Ovary (tissue), 9 donors: Measurements from ENCODE around the gene MT1H. TPM values are rescaled to one million over a fixed set of nuclear protein-coding genes. Genes with fewer than 3 reads are reported as not detected.

Experiments used
- DNase-seq, 5 donors: peaks; one replicate each; pipeline ENCODE4 v3.0.0-alpha.2; 2019 to 2020
- H3K27ac ChIP-seq, 2 donors: fragments of 200-600 bp; one replicate each; pipeline versions ENCODE4 v1.5.1 to v1.8.0; 2019 to 2022
- H3K27me3 ChIP-seq: fragments of 200-600 bp; one replicate; pipeline ENCODE4 v1.8.0; 2022
- H3K36me3 ChIP-seq: fragments of 200-600 bp; sonication (generic); one replicate; pipeline ENCODE4 v1.5.1; 2019
- H3K4me1 ChIP-seq: one replicate; pipeline ENCODE4 v1.8.1; 2013; ENCODE audit warnings: mild to moderate bottlenecking, moderate library complexity; ENCODE audit not compliant: insufficient read depth
- H3K4me3 ChIP-seq: fragments of 200-600 bp; sonication (generic); one replicate; pipeline ENCODE4 v1.5.1; 2017
- H3K9me3 ChIP-seq, 2 donors: fragments of 200-600 bp in 1 of 2; sonication (generic) in 1 of 2; one replicate each; pipeline versions ENCODE4 v1.5.1 to v1.8.1; 2013 to 2019; ENCODE audit warnings: mild to moderate bottlenecking in 1 of 2, moderate library complexity in 1 of 2
- EP300 ChIP-seq: sonication (generic); formaldehyde crosslinking; IDR thresholded peaks from one replicate; pipeline ENCODE4 v1.6.1; 2017; ENCODE audit warnings: antibody characterized with exemption
- POLR2A ChIP-seq: fragments of 450-650 bp; IDR thresholded peaks from one replicate; pipeline ENCODE4 v1.6.1; 2017; ENCODE audit warnings: antibody characterized with exemption, mild to moderate bottlenecking, moderate library complexity
- WGBS, 3 donors: extraction: QIAGEN DNeasy Blood & Tissue Kit in 1 of 3; methylation state at CpG; one replicate each; pipeline versions ENCODE4 v1.1.5 to v1.1.7; 2013 to 2017; 5-methylcytosine and 5-hydroxymethylcytosine counted together
- intact Hi-C, 4 donors: fragments of 100-400 bp; cut with DNase I; formaldehyde crosslinking; loops; one replicate each; pipeline versions ENCODE4 v1.11.0 to v1.15.1; 2022 to 2023
- polyA plus RNA-seq, 2 donors: library from polyadenylated mRNA; stranded (reverse); fragments of 200-250 nt in 1 of 2; fragments of 350-450 nt in 1 of 2; fragmentation: Illumina TruSeq in 1 of 2; extraction: RNeasy Lipid Tissue Mini Kit (QIAGEN cat#74804) in 1 of 2; gene quantifications; one replicate each; pipeline ENCODE4 v1.2.3, GENCODE V29; 2013 to 2014
- total RNA-seq, 7 donors: library from RNA; depleted of rRNA in 2 of 7; stranded (reverse); fragments of >200 nt in 2 of 7; fragmentation: NEBNext Ultra II Directional in 3 of 7; extraction: Animal tissue kit (Norgen Biotek cat#: 25700) in 3 of 7; gene quantifications; one replicate each; pipeline versions ENCODE4 v1.1.0 to v1.2.4, GENCODE V29; 2016 to 2023
- TF ChIP-seq, protein P1 (sequence below), 3 donors: fragments of 450-650 bp in 2 of 3; fragments of 200-600 bp in 1 of 3; IDR thresholded peaks; one replicate each; pipeline versions ENCODE4 v1.5.1 to v1.8.0; 2016 to 2022; ENCODE audit warnings: antibody characterized with exemption in 3 of 3, mild to moderate bottlenecking in 1 of 3
- donor health status: DM: no; HTN: no; CAD: no; lungs with moderate emphysema.
- donor health status: DM: no; HTN: no; CAD: no.
- donor health status: Bipolar disorder and iron deficiency.
- donor health status: DM: yes; HTN: yes; CAD: no.
- donor health status: DM: no; HTN: no; CAD: no.
- donor health status: DM: yes; HTN: yes; CAD: no.

The MT1H gene
- total and polyA plus RNA-seq, 9 donors: 0.79 TPM; not detected in 8

DNA sequence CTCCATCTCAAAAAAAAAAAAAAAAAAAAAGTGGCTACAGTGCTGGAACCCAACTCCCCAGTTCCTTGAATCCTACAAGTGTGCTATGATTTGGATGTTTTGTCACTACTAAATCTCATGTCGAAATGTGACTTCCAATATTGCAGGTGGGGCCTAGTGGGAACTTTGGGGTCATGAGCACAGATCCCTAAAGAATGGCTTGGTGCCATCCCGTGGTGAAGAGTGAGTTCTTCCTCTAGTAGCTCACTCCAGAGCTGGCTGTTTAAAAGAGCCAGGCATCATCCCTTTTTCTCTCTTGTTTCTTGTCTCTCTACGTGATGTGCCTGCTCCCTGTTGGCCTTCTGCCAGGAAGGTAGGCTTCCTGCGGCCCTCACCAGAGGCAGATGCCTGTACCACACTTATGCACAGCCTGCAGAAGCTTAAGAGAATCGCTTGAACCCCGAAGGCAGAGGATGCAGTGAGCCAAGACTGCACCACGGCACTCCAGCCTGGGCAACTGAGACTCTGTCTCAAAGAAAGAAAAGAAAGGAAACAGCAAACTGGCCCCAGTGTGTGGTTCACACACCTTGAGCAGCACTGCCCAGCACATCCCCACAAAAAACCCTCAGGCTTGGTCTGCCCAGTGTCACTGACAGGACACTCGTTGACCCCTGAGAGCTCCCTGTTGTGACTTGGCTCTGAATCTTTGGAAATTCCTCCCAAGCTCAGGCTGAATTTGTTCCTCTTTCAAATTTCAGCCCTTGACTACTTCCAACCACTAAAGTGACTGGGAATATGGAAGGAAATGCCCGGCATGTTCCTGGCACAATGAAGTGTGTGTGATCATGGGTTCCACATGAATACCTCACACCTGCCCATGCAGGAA lies 40.9 kb upstream of the MT1H start:
- intact Hi-C loops: loop anchor here in 1 of 4 donors (10.0 kb wide), 1 partner anchor 46 kb away; no protein-coding TSS in a partner anchor
- no peaks in the 10 kb centered on the region for H3K27me3 ChIP-seq
- H3K36me3 ChIP-seq: no peaks in the 10 kb centered on the region
- H3K4me3 ChIP-seq: no peak overlapping the region
- TF ChIP-seq EP300 (no peak), POLR2A (no peak)
- TF ChIP-seq, protein P1, sequence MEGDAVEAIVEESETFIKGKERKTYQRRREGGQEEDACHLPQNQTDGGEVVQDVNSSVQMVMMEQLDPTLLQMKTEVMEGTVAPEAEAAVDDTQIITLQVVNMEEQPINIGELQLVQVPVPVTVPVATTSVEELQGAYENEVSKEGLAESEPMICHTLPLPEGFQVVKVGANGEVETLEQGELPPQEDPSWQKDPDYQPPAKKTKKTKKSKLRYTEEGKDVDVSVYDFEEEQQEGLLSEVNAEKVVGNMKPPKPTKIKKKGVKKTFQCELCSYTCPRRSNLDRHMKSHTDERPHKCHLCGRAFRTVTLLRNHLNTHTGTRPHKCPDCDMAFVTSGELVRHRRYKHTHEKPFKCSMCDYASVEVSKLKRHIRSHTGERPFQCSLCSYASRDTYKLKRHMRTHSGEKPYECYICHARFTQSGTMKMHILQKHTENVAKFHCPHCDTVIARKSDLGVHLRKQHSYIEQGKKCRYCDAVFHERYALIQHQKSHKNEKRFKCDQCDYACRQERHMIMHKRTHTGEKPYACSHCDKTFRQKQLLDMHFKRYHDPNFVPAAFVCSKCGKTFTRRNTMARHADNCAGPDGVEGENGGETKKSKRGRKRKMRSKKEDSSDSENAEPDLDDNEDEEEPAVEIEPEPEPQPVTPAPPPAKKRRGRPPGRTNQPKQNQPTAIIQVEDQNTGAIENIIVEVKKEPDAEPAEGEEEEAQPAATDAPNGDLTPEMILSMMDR (IDR thresholded peaks at IDR 0.05): no peak
- no peak overlapping the region for H3K27ac ChIP-seq
- whole genome bisulfite sequencing, 3 donors: 66 to 75% (median 69%) methylated on average over 9 of the region's 9 CpGs
- DNase-seq: peak in 1 of 5 donors; percentile 22
- H3K9me3 ChIP-seq: no peaks in the 10 kb centered on the region
- H3K4me1 ChIP-seq: peaks cover 6% of the 10 kb centered on the region

DNA sequence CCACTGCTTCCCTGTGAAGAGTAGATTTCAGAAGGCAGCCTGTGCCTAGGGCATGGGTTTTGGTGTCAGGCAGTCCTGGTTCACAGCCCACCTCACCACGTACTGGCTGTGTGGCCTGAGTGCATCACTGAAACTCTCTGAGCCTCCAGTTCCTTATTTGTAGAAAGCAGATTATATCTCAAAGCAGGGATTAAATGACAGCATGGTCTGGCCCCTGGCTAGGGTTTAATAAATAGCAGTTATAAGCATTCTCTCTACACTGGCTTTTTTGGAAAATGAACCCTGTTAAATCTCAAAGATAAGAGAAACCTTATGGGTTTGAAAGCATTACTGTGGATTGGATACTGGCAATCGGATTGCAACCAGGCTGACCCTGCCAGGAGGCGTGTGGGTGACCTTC lies 40.1 kb upstream of the MT1H start:
- 90 to 94% (median 90%) methylated on average over 3 of the region's 3 CpGs for WGBS, 3 donors

GRCh38 chr16:56630134-56630533 lies 39.5 kb upstream of the MT1H start:
- H3K9me3 ChIP-seq: no peaks in the 10 kb centered on the region
- peaks cover 6% of the 10 kb centered on the region for H3K4me1 ChIP-seq
- intact Hi-C loops: no loop called here
- no peak overlapping the region for H3K27ac ChIP-seq
- DNase-seq: no peak
- H3K4me3 ChIP-seq: no peak overlapping the region
- TF ChIP-seq, protein P1 (IDR thresholded peaks at IDR 0.05): no peak
- TF ChIP-seq EP300 (no peak), POLR2A (no peak)
- no peaks in the 10 kb centered on the region for H3K36me3 ChIP-seq
- no peaks in the 10 kb centered on the region for H3K27me3 ChIP-seq
- 71 to 89% (median 76%) methylated on average over 3 of the region's 3 CpGs for WGBS, 3 donors

More for the DNA sequence above, 40.1 kb upstream of the MT1H start:
- TF ChIP-seq EP300: no peak
- TF ChIP-seq, protein P1 (IDR thresholded peaks at IDR 0.05): no peak
- no peak for TF ChIP-seq POLR2A
- Histone ChIP-seq H3K9me3 (no peaks in the 10 kb centered on the region), H3K4me3 (no peak overlapping the region), H3K27me3 (no peaks in the 10 kb centered on the region), H3K4me1 (peaks cover 6% of the 10 kb centered on the region), H3K36me3 (no peaks in the 10 kb centered on the region), H3K27ac (no peak overlapping the region)
- DNase-seq: no peak
- intact Hi-C loops: loop anchor here in 1 of 4 donors (10.0 kb wide), 1 partner anchor 45 kb away; no protein-coding TSS in a partner anchor

- Histone ChIP-seq H3K9me3 (no peaks in the 10 kb centered on the region), H3K27ac (no peak overlapping the region), H3K4me3 (no peak overlapping the region), H3K27me3 (no peaks in the 10 kb centered on the region), H3K36me3 (no peaks in the 10 kb centered on the region), H3K4me1 (peaks cover 4% of the 10 kb centered on the region)
- TF ChIP-seq, protein P1 (IDR thresholded peaks at IDR 0.05): no peak
- TF ChIP-seq POLR2A: no peak
- TF ChIP-seq EP300: no peak
- intact Hi-C loops: no loop called here
- 89 to 97% (median 93%) methylated on average over 10 of the region's 10 CpGs for WGBS, 3 donors
- DNase-seq: no peak
These were observed 38.4 kb upstream of the MT1H start for GRCh38 chr16:56631197-56631596.
